GM18867 (cell line): ENCODE data around the gene UVRAG.

Source experiments
- ATAC-seq: cut with Tn5 transposase; IDR thresholded peaks from one replicate; pipeline ENCODE4 v1.9.1; 2021; ENCODE audit warnings: mild to moderate bottlenecking, moderate library complexity; ENCODE audit not compliant: unreplicated experiment

UVRAG gene

DNA sequence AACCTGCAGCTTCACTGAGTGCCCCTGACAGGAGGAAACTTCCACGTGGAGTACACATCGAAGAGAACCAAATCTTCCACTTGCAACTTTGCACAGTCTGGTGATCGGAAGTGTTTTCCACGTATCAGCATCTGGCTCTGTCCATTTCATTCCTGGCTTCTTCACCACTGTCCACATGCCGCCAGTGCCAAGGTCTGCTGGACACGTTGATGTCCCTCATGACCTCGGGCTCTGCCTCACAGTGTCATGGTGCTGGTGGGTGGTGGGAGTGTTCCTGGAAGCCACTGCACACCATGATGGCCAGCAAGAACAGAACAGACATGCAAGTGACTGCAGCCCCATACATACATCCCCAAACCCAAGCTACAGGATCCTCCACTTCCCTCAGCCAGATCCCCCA lies 342.9 kb downstream of the UVRAG start:
- no peak for ATAC-seq

DNA sequence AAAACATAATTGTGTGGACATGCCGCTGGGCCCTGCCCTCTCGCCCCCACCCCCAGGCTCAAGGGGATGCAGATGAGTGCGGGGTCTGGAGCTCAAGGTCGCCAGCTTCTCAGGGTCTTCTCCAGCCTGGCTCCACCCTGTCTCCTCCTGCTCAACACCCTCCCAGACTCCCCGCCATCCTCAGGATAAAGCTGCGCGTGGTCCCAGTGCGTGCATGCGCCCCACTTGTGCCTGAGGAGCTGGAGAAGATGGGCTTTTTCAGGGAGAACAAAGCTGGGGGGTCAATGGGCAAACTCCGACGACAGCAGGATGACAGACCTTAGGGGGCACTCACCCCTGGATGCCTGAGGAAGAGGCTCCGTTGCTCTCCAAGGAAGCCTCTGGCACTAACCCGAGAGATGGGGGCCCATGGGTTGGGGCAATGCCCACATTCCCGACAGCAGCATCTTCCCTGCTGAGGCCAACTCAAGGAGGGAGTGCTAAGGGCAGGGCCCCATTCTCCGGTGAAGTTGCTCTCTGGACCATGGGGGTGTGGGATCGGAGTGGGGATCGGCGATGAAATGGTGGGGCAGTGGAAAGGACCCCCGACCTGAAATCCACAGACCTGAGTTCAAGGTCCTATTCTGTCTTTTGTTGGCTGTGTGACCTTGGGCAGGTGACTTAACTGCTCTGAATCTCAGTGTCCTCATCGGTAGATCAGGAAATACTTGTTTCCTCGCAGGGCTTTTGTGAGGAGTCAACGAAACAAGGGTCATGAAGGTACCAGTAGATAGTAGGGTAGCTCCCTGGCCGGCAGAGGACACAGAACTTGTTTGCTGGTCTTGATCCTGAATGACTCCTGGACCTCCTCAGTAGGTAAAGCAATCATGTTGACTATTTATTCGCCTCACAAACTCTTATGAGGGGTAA lies 343.6 kb downstream of the UVRAG start:
- no peak for ATAC-seq

DNA sequence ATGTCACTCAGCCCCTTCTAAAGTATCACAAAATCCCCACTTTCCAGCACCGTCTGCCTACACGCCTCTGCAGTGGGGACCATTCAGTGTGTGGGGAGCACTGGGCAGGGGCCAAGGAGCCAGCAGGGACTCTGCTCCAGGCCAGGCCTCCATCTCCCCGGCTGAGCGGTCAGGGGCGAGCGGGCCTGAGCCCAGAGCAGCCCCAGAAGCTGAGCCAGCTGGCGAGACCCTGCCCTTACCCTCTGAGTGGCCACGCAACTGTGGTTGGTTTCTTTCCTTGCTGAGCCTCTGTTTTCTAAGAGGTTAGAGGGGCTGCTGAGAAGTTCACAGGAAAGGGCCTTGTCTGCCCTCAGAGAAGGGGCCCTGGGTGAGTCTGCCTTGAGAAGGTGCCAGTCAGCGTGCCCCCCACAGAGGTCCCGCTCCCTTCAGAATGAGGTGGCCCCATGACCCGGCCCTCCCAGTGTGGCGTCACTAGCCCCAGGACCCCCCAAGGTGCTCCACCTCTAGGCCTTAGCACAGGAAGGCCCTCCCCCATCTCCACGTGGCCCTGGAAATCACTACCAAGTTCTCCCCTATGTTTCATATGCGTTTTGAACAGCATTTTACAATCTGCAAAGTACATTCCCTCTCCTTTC lies 344.4 kb downstream of the UVRAG start:
- ATAC-seq, result no peak

DNA sequence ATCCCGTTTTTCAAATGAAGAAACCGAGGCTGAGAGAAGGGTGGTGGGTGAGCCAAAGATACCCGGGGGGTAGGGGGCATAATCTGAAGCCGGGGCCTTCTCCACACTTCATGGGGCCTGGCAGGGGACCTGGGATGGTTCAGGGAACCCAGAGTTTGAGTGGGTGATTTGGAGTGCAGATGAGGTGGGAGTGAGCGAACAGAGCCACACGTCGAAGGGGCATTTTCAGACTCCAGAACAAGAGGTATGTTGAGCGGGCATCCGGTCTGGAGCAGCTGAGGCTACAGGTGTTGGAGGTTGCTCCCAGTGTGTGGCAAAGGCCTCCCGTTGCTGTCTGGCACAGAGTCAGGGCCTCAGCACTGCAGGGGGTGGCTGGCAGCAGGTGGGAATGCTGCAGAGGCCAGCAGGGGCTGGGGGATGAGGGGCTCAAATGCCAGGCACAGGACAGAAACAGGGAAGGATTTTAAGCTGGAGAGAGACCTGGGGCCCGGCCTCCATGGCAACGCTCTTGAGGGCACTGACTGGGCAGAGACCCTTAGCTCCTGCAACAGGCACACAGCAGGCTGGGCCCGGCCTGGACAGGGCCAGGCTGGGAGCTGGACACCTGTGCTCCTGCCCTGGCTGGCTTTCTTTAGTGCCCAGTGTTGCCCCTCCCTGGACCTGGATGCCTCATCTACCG lies 345.1 kb downstream of the UVRAG start:
- ATAC-seq, result no peak

DNA sequence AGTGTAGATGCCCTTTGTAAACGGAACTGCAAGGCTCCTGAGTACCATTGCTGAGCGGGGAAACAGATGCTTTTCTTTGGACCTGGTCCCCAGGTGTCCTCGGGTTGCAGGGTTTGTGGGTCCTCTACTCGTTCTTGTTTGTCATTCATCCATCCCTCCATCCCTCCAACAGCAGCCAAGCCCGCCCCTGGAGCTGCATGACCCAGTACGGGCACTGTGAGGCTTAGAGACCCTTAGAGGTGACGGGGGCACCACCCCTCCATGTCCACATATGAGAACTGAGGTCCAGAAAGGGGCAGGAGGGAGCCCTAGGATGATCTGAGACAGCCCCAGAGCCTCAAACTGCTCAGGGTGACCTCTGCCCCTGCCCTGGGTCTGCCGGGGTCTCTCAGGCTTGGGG lies 345.8 kb downstream of the UVRAG start:
- ATAC-seq, result no peak

DNA sequence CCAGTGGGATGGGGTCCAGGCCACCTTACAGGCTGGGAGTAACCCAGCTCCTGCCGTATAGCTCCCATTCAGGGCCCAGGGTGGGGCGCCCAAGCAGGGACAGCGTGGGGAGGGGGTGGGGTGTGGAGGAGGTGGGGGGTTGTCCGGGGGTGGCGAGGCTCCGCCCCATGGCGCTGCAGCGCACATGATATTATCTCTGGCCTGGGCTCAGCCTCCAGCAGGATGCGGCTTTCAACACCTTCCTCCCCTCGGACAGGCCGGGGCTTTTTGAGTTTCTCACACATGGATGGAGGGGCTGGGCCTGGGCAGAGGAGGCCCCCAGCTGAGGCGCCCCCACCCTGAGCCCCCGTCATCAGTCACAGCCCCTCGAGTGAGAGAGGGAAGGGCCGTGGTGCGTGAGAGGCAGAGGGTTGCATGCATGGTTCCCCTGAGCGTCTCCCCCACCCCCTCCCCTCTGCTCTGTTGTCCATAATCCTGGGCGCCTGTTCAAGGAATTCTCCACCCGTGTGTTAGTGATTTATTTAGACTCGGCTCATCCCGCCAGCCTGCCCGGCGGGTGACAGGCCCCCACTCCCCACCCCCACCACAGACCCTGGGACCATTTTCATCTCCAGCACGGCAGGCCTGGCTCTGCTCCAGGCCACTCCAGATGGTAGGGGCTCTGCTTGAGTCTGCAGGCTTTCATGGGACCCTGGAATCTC lies 346.4 kb downstream of the UVRAG start:
- ATAC-seq, result no peak

DNA sequence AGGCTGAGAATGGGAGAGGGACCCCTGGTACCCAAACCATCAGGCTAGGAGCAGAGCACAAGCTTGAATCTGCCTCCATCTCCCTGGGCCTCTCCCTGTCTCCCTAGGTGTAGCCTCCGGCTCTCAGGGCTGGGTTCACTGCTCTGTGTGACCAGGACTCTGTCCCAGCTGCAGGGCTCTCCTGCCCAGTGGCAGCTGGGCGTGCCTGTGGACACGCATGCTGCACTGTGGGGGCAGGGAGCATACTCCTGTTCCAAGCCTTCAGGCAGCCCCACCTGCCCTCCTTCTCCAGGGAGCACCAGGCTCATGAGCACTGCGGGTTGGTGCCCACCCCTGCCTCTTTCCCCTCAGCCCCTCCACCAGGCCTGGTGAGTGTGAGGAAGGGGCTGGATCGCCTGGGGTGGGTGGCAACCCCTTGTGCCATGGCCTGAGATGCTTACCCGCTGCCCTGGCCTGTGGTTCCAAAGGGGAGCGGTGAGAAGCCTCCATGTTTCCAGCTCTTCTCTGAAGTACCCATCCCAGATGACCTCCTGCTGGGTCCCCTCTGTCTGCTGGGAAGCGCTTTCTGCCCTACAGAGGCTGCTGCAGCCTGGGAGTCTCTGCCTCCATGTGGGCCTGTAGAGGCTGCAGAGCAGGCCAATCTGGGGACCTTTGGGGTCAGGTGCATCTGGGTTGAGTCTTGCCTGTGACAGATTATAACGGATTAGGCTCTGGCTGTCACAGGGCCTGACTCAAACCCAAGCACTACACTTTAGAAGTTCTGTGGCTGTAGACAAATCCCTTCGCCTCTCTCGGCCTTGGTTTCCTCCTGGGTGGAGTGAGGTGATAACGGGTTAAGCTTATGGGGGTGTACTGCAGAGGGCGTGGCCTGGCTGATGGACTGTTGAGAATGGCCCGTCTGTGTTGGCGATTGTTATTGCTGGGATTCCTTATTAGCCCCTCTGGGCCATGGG lies 347.6 kb downstream of the UVRAG start:
- no peak for ATAC-seq

DNA sequence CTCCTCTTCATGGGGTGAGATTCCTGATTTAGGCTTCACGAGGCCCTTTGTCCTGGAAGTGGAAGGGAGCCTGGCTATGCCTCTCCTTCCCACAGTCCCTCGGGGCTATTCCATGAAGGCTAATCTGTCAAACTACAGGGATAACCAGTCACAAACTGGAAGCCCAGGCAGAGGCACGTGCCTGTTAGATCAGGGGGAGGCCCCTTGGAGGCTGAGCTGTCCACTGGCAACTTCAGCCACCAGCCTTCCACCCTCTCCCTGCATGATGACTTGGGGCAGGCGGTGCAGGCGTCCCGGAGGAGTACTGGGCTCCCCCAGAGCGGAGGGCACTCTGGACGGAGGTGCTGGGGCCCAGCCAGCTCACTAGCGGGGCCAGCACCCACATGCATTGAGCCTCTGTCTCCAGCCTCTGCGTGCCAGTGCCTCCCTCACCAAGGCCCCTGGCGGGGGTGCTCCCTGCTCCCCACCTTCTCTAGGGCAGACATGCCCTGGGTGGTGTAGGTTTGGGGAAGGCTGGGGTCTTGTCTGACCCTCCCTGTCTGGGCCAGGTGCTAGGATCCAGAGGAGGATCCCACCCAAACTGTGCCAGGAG lies 348.4 kb downstream of the UVRAG start:
- no peak for ATAC-seq

DNA sequence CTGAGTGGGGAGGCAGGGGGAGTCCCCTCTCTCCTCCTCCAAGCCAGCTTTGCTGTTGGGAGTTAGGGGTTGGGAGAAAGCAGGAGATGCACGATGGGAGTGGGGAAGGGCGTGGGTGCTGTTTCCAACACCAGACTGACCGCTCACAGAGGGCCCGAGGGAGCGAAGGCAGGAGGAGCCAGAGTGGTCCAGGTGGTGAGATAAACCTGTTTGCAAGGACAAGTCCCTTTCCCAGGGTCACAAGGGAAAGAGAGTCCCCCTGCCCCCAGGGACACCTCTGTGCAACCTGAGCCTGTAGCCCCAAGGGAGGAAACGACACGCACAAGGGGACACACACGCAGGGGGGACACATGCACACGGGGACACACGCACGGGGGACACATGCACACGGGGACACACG lies 349.1 kb downstream of the UVRAG start:
- ATAC-seq, result no peak

DNA sequence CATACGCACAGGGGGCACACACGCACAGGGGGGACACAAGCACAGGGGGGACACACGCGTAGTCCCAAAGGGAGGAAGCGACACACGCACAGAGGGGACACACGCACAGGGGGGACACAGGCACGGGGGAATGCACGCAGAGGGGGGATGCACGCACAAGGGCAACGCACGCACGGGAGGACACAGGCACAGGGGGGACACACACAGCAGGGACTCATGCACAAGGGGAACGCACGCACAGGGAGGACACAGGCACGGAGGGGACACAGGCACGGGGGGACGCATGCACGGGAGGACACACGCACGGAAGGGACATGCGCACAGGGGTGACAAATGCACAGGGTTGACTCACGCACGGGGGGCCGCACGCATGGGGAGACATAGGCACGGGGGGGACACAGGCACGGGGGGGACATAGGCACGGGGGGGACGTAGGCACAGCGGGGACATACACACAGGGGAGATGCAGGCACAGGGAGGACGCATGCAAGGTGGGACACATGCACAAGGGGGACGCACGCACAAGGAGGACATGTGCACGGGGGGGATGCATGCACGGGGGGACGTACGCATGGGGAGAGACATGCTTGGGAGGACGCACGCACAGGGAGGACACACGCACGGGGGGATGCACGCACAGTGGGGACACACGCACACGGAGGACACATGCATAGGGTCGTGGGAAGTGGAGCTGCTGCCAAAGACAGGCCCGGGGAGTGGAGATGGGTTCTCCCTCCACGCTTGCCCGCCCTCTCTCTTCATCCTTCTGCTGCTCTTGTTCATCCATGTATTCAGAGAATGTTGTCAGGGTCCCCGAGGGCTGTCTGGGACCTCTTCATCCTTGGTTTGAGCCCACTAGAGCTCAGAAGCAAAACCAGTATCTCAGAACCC lies 350.1 kb downstream of the UVRAG start:
- no peak for ATAC-seq

DNA sequence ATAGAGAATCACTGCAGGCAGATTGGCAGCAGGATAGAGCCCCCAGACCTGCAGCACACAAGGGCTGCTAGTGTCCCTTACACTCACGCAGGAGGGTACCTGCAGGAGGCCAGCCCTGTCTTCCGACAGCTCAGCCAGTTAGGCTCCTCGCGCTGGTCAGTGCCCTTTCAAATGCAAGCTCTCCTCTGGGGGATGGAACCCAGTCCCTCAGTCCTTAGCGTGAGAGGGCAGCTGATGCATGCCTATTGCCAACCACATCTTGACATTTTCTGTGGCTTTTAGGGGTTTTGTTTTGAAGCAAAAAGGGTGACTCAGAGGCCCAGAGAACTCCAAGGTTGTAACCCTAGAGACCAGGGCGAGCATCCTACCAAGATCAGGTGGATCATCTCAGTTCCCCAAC lies 351.3 kb downstream of the UVRAG start:
- peak; percentile 50 for ATAC-seq

DNA sequence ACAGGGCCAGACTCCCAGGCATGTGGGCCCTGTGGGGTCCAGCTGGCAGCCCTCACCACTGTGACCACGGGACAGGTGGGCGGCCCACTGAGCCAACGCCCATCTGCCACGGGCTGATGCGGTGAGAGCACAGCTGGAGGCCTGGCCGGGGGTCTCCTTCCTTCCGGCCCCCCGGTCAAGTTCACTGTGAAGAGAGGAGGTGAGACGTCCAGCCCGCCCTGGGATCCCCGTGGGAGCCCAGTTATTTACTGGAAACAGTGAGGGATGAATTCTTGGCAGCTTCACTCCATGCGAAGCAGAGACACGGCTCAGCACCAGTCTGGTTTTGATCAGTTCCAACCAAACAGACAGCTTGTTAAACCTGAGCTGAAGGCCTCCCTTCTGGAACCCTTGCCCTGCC lies 352.6 kb downstream of the UVRAG start:
- ATAC-seq, result no peak

DNA sequence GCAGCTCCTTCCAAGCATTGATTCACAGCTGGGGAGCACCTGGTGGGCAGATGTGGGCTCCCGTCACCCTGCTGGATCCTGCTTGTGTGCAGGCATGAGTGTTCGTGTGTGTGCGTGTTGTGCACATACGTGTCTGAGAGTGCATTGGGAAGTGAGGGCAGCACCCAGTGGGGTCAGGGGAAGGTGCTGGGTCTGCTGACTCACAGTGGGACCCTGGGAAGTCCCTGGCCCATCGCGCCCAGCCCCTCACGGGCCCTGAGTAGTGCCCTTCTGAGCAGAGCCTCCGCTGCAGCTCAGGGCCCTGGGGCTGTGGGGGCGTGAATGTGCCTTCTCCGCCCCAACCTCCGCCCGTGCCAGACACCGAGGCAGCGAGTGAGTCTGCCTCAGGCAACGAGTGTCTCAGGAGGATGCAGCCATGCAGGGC lies 354.5 kb downstream of the UVRAG start:
- ATAC-seq, result no peak

DNA sequence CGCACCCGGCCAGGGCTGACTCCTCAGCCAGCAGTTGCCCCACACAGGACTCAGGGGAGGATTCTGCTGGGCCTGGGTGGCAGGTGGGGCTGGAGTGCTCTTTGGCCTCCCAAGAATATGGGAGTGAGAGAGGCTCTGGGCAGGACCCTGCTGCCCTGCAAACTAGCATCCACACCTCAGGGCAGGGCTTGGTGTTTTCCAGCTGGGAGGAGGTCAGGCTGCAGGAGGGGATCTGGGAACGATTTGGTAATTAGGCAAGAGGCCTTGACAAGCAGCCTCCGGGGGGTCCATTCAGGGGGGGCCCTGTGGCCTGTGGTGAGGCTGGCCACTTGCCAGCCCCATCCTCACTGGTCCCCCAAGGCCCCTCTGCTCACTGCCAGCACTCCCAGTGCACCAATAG lies 355.5 kb downstream of the UVRAG start:
- ATAC-seq, result no peak

DNA sequence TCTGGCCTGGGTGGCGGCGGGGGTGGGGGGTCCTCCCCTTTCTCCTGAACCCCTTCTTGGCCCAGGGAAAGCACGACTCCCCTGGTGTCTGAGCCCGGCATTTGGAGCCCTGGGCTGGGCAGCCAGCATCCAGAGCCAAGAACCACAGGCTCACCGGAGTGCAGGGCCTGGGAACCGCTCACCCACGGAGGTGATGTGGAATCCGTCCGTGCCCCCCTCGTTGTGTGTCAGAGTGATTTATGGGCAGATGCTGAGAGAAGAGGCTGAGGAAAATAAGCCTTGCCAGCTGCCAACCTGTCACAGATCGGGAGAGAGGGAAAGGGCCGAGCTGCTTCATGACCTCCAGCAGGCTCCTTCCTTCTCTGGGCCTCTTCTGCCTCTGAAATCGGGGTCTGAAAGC lies 357.6 kb downstream of the UVRAG start:
- no peak for ATAC-seq

DNA sequence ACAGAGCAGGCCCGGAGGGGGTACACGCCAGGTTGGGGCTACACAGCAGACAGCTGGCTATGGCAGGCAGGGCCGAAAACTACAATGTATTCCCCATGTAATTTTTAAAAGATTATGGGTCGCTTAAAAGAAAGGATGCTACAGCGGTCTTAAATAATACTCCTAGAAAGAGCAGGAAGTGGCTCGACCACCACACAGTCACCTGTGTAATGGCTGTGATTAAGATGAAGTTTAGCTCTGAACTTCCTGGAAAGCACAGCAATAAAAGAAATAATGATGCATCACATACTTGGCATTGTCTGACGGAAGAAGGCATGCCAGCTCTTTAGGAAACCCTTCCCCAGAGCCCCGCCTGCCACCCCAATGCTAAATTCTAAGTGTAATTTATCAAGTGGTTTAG lies 358.7 kb downstream of the UVRAG start:
- ATAC-seq, result no peak

DNA sequence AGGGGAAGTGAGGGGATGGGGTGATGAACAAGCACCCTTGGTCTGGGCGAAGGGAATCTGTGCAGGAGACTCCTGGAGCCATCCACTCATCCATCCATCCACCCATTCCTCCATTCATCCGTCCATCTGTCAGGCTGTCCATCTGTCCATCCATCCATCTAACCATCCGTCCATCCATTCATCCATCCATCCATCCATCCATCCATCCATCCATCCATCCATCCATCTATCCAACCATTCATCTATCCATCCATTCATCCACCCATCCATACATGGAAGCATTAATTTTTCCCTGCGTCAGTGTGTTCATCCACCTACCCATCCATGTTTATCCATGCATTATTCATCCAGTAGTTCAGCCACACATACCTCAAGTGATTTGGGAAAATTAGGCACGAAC lies 359.3 kb downstream of the UVRAG start:
- ATAC-seq, result no peak

DNA sequence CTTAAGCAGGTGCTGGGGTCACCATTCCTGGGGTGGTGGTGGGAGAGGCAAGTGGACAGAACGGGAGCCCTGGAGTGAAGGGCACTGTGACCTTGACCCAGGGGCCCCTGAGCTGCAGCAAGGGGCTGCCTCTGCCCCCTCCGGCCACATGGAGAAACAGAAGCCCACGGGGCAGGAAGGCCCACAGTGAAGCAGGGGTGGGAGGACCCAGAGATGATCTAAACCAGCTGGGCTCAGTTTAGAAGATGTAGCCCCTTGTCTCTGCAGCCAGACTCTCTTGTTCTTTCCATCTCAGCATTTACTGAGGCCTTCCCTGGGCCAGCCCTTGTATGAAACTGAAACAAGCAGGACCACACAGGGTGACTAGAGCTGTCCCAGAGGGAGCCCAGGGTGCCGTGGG lies 360.8 kb downstream of the UVRAG start:
- no peak for ATAC-seq

DNA sequence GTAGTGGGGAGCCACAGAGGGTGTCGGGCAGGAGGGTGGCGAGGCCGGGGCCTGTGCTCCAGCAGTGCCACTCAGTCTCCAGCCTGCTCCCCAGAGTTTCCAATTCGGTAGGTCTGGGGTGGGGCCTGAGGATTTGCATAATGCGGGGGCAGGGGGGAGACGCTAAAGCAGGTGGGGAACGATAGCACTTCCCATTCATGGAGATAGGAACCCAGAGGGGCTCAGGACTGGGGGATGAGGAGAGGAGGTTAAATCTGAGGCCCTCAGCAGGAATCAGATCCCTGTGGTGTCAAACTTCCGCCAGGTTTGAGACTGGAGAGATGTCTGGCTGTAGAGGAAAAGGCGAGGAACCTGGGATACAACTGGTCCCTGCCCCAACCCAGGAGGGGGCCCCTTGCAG lies 361.5 kb downstream of the UVRAG start:
- no peak for ATAC-seq
